ENCODE results near the gene HTRA3.
"Not testable (repeated sequence)": the region's sequence is repeated elsewhere in the genome, so short reads cannot be mapped to it uniquely, and the experiment has no call there.

HTRA3 gene

GRCh38 chr4:8346838-8347605 is 77.5 kb downstream of the HTRA3 start:
- no peak for DNase-seq

GRCh38 chr4:8347660-8348059 is 78.1 kb downstream of the HTRA3 start:
- no peak for DNase-seq

- DNase-seq, result no peak
Observed at GRCh38 chr4:8348071-8348470, 78.5 kb downstream of the HTRA3 start.

GRCh38 chr4:8349236-8349635 is 79.7 kb downstream of the HTRA3 start:
- DNase-seq, result not testable (repeated sequence)

- DNase-seq, result no peak
Observed at GRCh38 chr4:8349664-8350236, 80.2 kb downstream of the HTRA3 start.

GRCh38 chr4:8350352-8350751 is 80.8 kb downstream of the HTRA3 start:
- no peak for DNase-seq

- no peak for DNase-seq
Observed at GRCh38 chr4:8350841-8351461, 81.4 kb downstream of the HTRA3 start.

- DNase-seq, result peak in 1 of 2 experiments; percentile 3
Observed at GRCh38 chr4:8351931-8352367, 82.4 kb downstream of the HTRA3 start.

GRCh38 chr4:8352368-8353157 is 83.0 kb downstream of the HTRA3 start:
- no peak for DNase-seq

GRCh38 chr4:8353158-8353669 is 83.7 kb downstream of the HTRA3 start:
- DNase-seq, result no peak

GRCh38 chr4:8353912-8354453 is 84.4 kb downstream of the HTRA3 start:
- no peak for DNase-seq

- no peak for DNase-seq
Observed at GRCh38 chr4:8355306-8355705, 85.8 kb downstream of the HTRA3 start.

GRCh38 chr4:8355864-8356565 is 86.5 kb downstream of the HTRA3 start:
- DNase-seq, result no peak
